GM12875 (cell line): ENCODE results near the gene DPEP1.

Source experiments
- H3K4me3 ChIP-seq: one replicate; pipeline ENCODE4 v1.5.1; 2011; ENCODE audit warnings: low read depth, low read length, control low read depth
- TF ChIP-seq, protein P1 (sequence below): IDR thresholded peaks from 2 replicates; pipeline ENCODE4 v1.5.1; 2011; ENCODE audit warnings: low read depth, mild to moderate bottlenecking, control low read depth, inconsistent platforms, low read length, moderate library complexity, borderline replicate concordance; ENCODE audit not compliant: insufficient read depth

Gene DPEP1

DNA sequence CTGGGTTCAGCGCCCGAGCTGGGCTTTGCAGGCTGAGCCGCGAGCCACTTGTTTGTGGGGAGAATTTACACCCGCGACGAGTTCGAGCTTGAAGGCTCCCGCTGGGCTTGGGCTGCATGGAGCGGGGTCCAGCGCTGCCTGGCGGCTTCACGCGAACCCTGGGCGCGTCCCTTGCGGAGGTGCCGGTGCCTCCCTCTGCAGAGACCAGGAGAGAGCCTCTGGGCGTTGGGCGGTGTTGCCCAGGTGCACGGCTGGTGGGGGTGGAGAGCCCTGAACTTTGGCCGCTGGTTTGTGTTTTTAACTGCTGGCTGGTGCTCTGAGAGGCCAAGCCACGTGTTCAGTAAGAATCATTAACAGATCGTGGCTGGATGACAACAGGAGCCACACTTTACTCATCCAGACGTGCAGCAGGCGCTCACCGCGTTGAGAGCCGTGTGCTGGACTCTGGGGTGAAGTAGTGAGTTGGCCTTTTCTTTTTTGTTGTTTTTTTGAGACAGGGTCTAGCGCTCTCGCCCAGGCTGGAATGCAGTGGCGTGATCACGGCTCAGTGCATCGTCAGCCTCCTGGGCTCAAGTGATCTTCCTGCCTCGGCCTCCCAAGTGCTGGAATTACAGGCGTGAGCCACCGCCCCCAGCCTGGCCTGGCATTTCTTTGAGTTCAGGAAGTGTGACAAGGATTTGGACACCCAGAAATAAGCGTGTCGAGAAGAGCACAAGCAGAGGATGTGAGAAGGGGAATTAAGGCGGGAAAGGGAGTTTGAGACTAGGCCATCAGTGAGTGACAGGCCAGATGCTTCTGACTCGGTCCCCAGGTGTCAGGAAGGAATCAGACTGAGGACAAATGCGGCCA lies 73.9 kb downstream of the DPEP1 start:
- peak overlapping the region; percentile 93 for H3K4me3 ChIP-seq
- TF ChIP-seq, protein P1, sequence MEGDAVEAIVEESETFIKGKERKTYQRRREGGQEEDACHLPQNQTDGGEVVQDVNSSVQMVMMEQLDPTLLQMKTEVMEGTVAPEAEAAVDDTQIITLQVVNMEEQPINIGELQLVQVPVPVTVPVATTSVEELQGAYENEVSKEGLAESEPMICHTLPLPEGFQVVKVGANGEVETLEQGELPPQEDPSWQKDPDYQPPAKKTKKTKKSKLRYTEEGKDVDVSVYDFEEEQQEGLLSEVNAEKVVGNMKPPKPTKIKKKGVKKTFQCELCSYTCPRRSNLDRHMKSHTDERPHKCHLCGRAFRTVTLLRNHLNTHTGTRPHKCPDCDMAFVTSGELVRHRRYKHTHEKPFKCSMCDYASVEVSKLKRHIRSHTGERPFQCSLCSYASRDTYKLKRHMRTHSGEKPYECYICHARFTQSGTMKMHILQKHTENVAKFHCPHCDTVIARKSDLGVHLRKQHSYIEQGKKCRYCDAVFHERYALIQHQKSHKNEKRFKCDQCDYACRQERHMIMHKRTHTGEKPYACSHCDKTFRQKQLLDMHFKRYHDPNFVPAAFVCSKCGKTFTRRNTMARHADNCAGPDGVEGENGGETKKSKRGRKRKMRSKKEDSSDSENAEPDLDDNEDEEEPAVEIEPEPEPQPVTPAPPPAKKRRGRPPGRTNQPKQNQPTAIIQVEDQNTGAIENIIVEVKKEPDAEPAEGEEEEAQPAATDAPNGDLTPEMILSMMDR, result no peak
